GM23248 (cell line): ENCODE data around the gene FLT3.

Experiments used
- EZH2 ChIP-seq: fragments of 200-600 bp; sonication (generic); IDR thresholded peaks from 2 replicates; pipeline ENCODE4 v1.6.1; 2018; ENCODE audit warnings: antibody characterized with exemption, mild to moderate bottlenecking; ENCODE audit not compliant: insufficient read depth, poor library complexity, severe bottlenecking
- EZH2phosphoT487 ChIP-seq: fragments of 200-600 bp; sonication (generic); IDR thresholded peaks from 2 replicates; pipeline ENCODE4 v1.6.1; 2018; ENCODE audit warnings: antibody characterized with exemption, moderate library complexity, mild to moderate bottlenecking, low read depth; ENCODE audit not compliant: insufficient read depth

GRCh38 chr13:27991881-27992280 lies 108.5 kb downstream of the FLT3 start:
- TF ChIP-seq EZH2phosphoT487 (no peak), EZH2 (no peak)
